GM19238 (cell line): Measurements from ENCODE around the gene CTRB1.

ENCODE experiments used
- DNase-seq: peaks from one replicate; pipeline ENCODE4 v3.0.0; 2011; ENCODE audit warnings: low spot score; ENCODE audit not compliant: insufficient read length

Gene CTRB1

DNA sequence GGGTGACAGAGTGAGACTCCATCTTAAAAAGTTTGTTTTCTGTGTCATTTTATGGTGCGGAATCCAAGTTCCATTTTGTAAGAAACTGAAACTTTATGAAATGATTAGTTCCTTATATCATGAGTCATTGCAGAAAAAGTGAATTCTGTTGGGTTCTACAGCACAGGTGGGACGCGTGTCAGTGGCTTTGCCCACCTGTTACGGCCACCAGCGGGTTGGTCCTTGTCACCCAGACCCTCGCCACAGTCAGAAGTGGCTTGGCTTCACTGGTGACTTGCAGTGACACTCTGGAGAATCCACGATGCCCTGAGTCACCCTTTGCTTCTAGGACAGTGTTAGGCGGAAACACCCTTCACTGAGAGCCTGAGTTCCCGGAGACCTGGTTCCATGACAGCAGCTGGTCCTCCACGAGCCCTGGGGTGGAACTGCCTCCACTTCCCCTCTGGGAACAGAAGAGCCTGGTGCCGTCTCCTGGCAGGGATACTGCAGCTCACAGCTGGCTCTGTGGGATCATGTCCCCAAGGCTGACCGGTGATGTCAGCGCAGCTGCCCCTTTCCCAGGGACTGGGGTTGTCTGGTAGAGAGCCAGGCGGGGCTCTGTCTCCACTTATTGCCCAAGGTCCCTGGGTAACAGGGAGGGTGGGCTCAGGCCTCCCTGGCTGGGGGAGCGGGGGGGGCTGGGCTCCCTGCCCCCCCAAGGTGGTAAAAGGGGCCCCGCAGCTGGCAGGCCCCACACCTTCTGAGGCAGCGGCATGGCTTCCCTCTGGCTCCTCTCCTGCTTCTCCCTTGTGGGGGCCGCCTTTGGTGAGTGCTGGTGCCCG lies at the start of gene CTRB1:
Gene CTRB1, plus strand, starts transcription at position 733 of the 821 bp plus-strand sequence. Its CDS starts 20 bp downstream, at position 753.
- DNase-seq: no peak

DNA sequence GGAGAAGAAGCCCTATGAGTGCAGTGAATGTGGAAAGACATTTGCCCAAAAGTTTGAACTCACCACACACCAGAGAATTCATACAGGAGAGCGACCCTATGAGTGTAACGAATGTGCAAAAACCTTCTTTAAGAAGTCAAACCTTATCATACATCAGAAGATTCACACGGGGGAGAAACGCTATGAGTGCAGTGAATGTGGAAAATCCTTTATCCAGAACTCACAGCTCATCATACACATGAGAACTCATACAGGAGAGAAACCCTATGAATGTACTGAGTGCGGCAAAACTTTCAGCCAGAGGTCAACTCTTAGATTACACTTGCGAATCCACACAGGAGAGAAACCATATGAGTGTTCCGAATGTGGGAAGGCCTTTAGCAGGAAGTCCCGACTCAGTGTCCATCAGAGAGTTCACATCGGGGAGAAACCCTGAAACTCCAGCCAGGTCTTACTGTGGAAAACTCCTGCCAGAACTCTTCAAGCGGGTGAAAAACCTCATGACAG lies 48.8 kb upstream of the CTRB1 start:
- no peak for DNase-seq

GRCh38 chr16:75172578-75172977 lies 46.2 kb upstream of the CTRB1 start:
- DNase-seq: no peak

DNA sequence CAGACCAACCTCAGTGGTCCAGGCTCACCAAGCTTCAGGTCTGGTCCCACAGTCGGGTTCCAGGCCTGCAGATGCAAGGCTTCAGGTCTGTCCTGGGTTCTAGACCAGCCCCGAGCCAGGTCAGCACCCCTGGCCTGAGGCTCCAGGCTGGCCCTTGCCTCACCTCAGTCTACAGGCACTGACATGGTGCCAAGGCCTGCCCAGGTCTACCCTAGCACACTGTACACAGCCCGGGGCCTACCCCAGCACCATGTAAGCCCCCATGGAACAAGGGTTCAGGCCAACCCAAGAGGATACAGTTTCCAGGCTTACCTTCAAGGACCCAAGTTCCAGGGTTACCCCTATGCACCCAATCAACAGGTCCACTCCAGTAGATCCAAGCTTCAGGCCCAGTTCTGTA lies 43.7 kb upstream of the CTRB1 start:
- no peak for DNase-seq

DNA sequence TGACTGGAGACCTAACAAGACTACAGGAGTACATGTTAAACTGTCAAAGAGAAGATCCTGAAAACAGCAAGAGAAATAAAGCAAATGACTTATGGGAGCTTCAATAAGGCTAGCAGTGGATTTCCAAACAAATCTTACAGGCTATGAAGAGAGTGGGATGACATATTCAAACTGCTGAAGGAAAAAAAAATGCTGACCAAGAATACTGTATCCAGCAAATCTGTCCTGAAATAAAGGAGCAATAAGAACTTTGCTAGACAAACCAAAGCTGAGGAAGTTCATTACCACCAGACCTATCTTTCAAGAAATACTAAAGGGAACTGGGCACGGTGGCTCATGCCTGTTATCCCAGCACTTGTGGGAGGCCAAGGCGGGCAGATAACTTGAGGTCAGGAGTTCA lies 41.9 kb upstream of the CTRB1 start:
- no peak for DNase-seq

- DNase-seq: no peak
Measured at GRCh38 chr16:75179208-75179607, 39.6 kb upstream of the CTRB1 start.

- no peak for DNase-seq
Measured at GRCh38 chr16:75181630-75182029, 37.2 kb upstream of the CTRB1 start.

- no peak for DNase-seq
Measured at GRCh38 chr16:75188832-75189477, 29.8 kb upstream of the CTRB1 start.

- DNase-seq: no peak
Measured at GRCh38 chr16:75189638-75190245, 29.0 kb upstream of the CTRB1 start.

- no peak for DNase-seq
Measured at GRCh38 chr16:75192606-75193264, 26.1 kb upstream of the CTRB1 start.

DNA sequence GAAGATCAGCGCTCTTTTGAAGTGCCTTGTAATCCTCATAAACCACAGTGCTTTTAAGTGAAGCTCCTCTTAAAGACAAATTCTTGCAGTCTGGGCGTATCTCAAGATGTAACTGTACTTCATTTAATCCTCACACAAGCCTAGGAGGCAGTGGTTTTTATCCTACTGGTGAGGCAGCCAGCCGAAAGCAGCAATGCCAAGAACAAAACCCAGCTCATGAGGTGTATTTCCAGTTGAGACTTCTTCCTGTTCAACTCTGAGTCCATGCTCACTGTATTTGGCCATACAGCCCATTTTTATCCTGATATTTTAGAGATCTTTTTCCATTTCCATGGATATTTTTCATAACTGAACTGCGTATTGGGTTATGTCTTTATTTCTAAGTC lies 25.5 kb upstream of the CTRB1 start:
- no peak for DNase-seq

- DNase-seq: no peak
Measured at GRCh38 chr16:75193730-75194444, 24.9 kb upstream of the CTRB1 start.

- DNase-seq: no peak
Measured at GRCh38 chr16:75195811-75196790, 22.7 kb upstream of the CTRB1 start.

DNA sequence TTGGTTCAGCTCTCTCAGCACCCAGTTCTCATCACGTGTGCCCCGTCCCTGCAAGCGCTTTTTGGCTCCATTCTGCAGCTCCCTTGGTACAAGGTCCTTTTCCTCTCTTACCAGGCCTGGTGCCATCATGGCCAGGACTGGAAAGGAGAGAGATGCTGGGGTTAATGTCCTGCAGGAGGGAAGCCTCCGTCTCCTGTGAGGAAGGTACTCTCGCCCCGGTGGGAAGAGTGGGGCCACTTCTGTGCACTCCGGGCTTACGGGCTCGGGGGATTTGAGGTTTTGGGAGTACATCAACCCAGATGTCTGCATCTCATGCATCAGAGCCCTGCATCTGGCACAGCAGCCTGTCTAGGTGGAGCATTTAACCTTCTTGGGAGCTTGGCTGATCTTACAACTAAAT lies 22.0 kb upstream of the CTRB1 start:
- no peak for DNase-seq

- DNase-seq: no peak
Measured at GRCh38 chr16:75197522-75198134, 21.2 kb upstream of the CTRB1 start.

DNA sequence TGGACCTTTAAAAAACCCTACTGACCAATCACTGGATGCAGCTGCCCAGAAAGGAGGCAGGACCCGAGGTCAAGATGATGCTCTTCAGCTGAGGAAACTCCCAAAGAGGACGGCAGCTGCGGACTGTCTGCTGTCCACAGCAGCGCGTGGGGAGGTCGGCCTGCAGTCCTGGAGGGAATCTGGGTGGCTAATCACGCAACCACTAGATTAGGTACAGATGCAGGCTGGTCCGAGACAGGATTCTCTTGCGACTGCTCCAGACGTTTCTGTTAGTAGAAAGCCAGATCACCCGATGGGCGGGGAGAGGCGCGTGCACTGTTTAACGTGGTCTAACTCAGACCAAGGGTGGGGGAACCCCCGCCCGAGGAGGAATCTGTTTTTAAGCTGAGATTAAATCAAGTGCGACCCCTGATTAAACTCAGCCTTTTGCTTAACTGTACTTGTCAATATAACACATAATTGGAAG lies 20.6 kb upstream of the CTRB1 start:
- DNase-seq: no peak

- no peak for DNase-seq
Measured at GRCh38 chr16:75202069-75202590, 16.7 kb upstream of the CTRB1 start.

GRCh38 chr16:75203096-75203495 lies 15.7 kb upstream of the CTRB1 start:
- no peak for DNase-seq
